ENCODE results near the gene RUNX1.

- TF ChIP-seq CTCF (IDR thresholded peaks at IDR 0.05) = no peak
- TF ChIP-seq POLR2AphosphoS5 (IDR thresholded peaks at IDR 0.05) = no peak
- no peak for TF ChIP-seq POLR2A (IDR thresholded peaks at IDR 0.05)
These were observed 125.9 kb downstream of the RUNX1 start for GRCh38 chr21:34923202-34923601.
